Smooth muscle cell (in vitro differentiated cells): ENCODE measurements around the gene NOX5. TPM values are rescaled to one million over a fixed set of nuclear protein-coding genes. Genes with fewer than 3 reads are reported as not detected.

Source experiments
- DNase-seq: peaks from one replicate; lab custom pipeline; 2025; ENCODE audit not compliant: unreplicated experiment; lab: John Stamatoyannopoulos, UW
- H2AFZ ChIP-seq: fragments of 200-600 bp; sonication (generic); 2 replicates; pipeline ENCODE4 v1.6.0; 2016; ENCODE audit warnings: antibody characterized with exemption, low read depth, mild to moderate bottlenecking
- H3F3A ChIP-seq: fragments of 200-600 bp; sonication (generic); 2 replicates; pipeline ENCODE4 v1.6.0; 2017; ENCODE audit warnings: antibody characterized with exemption, low read depth
- H3K27ac ChIP-seq: fragments of 200-600 bp; sonication (generic); 2 replicates; pipeline ENCODE4 v1.5.1; 2016; ENCODE audit warnings: low read depth, mild to moderate bottlenecking
- H3K27me3 ChIP-seq: fragments of 200-600 bp; sonication (generic); 2 replicates; pipeline ENCODE4 v1.6.1; 2016; ENCODE audit warnings: low read depth, mild to moderate bottlenecking
- H3K36me3 ChIP-seq: fragments of 200-600 bp; sonication (generic); 2 replicates; pipeline ENCODE4 v1.5.1; 2016; ENCODE audit warnings: low read depth
- H3K4me1 ChIP-seq: fragments of 200-600 bp; sonication (generic); 2 replicates; pipeline ENCODE4 v1.5.1; 2016; ENCODE audit warnings: low read depth
- H3K4me2 ChIP-seq: fragments of 200-600 bp; sonication (generic); 2 replicates; pipeline ENCODE4 v1.6.0; 2016; ENCODE audit warnings: mild to moderate bottlenecking
- H3K4me3 ChIP-seq: fragments of 200-600 bp; sonication (generic); 2 replicates; pipeline ENCODE4 v1.5.1; 2016; ENCODE audit warnings: mild to moderate bottlenecking
- H3K79me2 ChIP-seq: fragments of 200-600 bp; sonication (generic); 2 replicates; pipeline ENCODE4 v1.6.0; 2016; ENCODE audit warnings: low read depth, mild to moderate bottlenecking
- H3K9ac ChIP-seq: fragments of 200-600 bp; sonication (generic); 2 replicates; pipeline ENCODE4 v1.6.0; 2016; ENCODE audit warnings: low read depth
- H3K9me3 ChIP-seq: fragments of 200-600 bp; sonication (generic); replicated peaks from 2 replicates; pipeline ENCODE4 v1.5.1; 2016; ENCODE audit warnings: low read depth
- H4K20me1 ChIP-seq: fragments of 200-600 bp; sonication (generic); 2 replicates; pipeline ENCODE4 v1.6.0; 2016; ENCODE audit warnings: low read depth
- WGBS: methylation state at CpG from one replicate; pipeline ENCODE4 v1.1.7; 2016; ENCODE audit warnings: low lambda C conversion rate; 5-methylcytosine and 5-hydroxymethylcytosine counted together
- polyA plus RNA-seq: library from polyadenylated mRNA; unstranded; fragments of >200 nt; fragmentation: Nextera tagmentation; extraction: Ambion mirVana; gene quantifications from 2 replicates; pipeline ENCODE4 v1.2.1, GENCODE V29; 2016
- total RNA-seq: library from RNA; depleted of rRNA; stranded (reverse); fragments of >200 nt; gene quantifications from 2 replicates; pipeline ENCODE4 v1.2.3, GENCODE V29; 2014
- TF ChIP-seq, protein P1 (sequence below): fragments of 200-600 bp; sonication (generic); IDR thresholded peaks from 2 replicates; pipeline ENCODE4 v1.5.1; 2017; ENCODE audit warnings: borderline replicate concordance, mild to moderate bottlenecking, antibody characterized with exemption; ENCODE audit not compliant: insufficient read depth, poor library complexity, severe bottlenecking

NOX5 gene
- total and polyA plus RNA-seq, 2 experiments from 2014 or later = 0.16 to 0.22 TPM

DNA sequence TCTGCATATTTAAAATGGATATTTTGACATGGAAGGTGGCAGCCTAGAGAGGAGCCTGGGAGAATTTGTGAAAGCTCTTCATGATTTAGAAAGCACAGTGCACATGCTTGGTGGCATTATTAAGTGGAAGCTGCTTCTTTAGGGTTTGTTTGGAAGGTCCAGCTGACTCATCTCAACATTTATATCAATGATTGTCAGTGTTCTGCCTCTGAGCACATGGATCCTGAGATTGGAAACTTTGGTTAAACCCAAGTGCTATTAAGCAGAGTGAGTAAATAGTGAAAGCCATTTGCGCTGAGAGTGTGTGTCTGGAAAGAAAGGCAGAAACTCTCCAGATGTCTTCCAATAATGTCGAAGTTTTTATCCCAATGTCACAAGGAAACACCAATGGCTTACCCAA lies 7.4 kb downstream of the NOX5 start:
- H3K27me3 ChIP-seq = no peaks in the 10 kb centered on the region
- no peaks in the 10 kb centered on the region for H3K36me3 ChIP-seq
- no peak overlapping the region for H3K9ac ChIP-seq
- 42% methylated on average over 2 of the region's 2 CpGs for WGBS
- no peaks in the 10 kb centered on the region for H3K79me2 ChIP-seq
- no peaks in the 10 kb centered on the region for H4K20me1 ChIP-seq
- no peak for DNase-seq
- H3K27ac ChIP-seq = no peak overlapping the region
- H2AFZ ChIP-seq = no peak overlapping the region
- TF ChIP-seq, protein P1, sequence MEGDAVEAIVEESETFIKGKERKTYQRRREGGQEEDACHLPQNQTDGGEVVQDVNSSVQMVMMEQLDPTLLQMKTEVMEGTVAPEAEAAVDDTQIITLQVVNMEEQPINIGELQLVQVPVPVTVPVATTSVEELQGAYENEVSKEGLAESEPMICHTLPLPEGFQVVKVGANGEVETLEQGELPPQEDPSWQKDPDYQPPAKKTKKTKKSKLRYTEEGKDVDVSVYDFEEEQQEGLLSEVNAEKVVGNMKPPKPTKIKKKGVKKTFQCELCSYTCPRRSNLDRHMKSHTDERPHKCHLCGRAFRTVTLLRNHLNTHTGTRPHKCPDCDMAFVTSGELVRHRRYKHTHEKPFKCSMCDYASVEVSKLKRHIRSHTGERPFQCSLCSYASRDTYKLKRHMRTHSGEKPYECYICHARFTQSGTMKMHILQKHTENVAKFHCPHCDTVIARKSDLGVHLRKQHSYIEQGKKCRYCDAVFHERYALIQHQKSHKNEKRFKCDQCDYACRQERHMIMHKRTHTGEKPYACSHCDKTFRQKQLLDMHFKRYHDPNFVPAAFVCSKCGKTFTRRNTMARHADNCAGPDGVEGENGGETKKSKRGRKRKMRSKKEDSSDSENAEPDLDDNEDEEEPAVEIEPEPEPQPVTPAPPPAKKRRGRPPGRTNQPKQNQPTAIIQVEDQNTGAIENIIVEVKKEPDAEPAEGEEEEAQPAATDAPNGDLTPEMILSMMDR = no peak
- H3K4me1 ChIP-seq = no peaks in the 10 kb centered on the region
- no peak overlapping the region for H3K4me3 ChIP-seq
- no peaks in the 10 kb centered on the region for H3K9me3 ChIP-seq
- H3K4me2 ChIP-seq = no peak overlapping the region
- no peaks in the 10 kb centered on the region for H3F3A ChIP-seq

DNA sequence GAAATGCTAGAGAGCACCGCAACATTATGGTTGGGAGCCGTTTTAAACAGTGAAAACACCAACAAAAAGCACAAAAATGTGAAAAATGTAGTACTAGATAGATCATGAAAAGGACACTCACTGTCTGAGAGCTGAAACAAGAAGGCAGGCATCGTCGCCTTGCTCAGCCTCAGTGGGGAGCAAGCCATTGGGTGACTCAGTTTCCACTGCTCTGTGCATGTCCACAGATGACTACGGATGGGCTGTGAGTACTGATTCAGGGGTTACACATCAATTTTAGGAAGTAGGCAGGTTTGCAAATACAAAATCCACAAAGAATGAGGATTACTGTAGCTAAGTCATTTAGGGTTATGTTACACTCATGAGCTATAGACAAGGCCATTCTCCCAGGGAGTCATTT lies 10.8 kb downstream of the NOX5 start:
- H3F3A ChIP-seq = no peaks in the 10 kb centered on the region
- no peaks in the 10 kb centered on the region for H3K27me3 ChIP-seq
- H3K36me3 ChIP-seq = no peaks in the 10 kb centered on the region
- no peak overlapping the region for H3K9ac ChIP-seq
- DNase-seq = no peak
- no peak overlapping the region for H2AFZ ChIP-seq
- no peak overlapping the region for H3K4me2 ChIP-seq
- no peaks in the 10 kb centered on the region for H3K79me2 ChIP-seq
- WGBS = 83% methylated on average over 5 of the region's 5 CpGs
- no peaks in the 10 kb centered on the region for H3K4me1 ChIP-seq
- no peaks in the 10 kb centered on the region for H3K9me3 ChIP-seq
- H3K4me3 ChIP-seq = no peak overlapping the region
- H3K27ac ChIP-seq = no peak overlapping the region
- TF ChIP-seq, protein P1 = no peak
- H4K20me1 ChIP-seq = no peaks in the 10 kb centered on the region

DNA sequence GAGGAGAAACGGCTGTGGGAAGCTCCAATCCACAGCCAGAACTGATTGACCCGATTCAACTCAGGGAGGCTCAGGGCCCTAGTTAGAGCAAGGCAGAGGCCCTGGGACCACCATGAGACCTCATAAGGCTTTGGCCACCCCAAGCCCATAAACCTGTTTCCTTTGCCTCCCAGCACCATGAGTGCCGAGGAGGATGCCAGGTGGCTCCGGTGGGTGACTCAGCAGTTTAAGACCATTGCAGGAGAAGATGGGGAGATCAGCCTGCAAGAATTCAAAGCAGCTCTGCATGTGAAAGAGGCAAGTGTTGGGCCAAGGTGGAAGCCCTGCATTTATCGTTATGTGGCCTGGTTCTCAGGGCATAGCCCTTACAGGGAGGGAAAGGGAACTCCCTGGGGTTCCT lies 11.9 kb downstream of the NOX5 start:
- H3K79me2 ChIP-seq = no peaks in the 10 kb centered on the region
- H3K27ac ChIP-seq = no peak overlapping the region
- H3K9me3 ChIP-seq = no peaks in the 10 kb centered on the region
- no peak overlapping the region for H2AFZ ChIP-seq
- H3F3A ChIP-seq = no peaks in the 10 kb centered on the region
- TF ChIP-seq, protein P1 = no peak
- H3K4me2 ChIP-seq = no peak overlapping the region
- H3K4me3 ChIP-seq = no peak overlapping the region
- H3K9ac ChIP-seq = no peak overlapping the region
- H3K27me3 ChIP-seq = no peaks in the 10 kb centered on the region
- no peaks in the 10 kb centered on the region for H3K36me3 ChIP-seq
- WGBS = 87% methylated on average over 5 of the region's 5 CpGs
- H4K20me1 ChIP-seq = no peaks in the 10 kb centered on the region
- no peaks in the 10 kb centered on the region for H3K4me1 ChIP-seq
- no peak for DNase-seq

DNA sequence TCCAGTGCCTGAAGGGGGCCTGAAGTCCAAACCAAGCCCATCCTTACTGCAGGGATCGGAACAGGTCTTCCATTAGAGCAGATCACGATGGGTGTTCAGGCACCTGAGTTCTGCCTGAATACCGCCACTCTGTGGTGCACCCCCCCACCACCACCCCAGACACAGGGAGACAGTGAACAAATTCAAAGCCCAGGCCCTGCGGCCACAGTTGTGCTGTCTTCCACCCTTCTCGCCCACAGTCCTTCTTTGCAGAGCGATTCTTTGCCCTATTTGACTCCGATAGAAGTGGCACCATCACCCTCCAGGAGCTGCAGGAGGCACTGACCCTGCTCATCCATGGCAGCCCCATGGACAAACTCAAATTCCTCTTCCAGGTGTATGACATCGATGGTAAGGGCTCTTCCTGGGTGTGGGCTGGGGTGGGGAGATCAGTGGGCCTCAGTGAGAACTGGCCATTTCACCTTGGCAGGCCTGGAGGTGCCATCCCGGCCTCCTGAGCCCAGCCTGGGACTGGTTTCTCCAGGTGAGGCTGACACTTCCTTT lies 13.6 kb downstream of the NOX5 start:
- no peak overlapping the region for H2AFZ ChIP-seq
- TF ChIP-seq, protein P1 = no peak
- H3K4me1 ChIP-seq = no peaks in the 10 kb centered on the region
- H3K9ac ChIP-seq = no peak overlapping the region
- WGBS = 100% methylated on average over 9 of the region's 9 CpGs
- H3K27ac ChIP-seq = no peak overlapping the region
- H3K4me2 ChIP-seq = no peak overlapping the region
- H3K9me3 ChIP-seq = no peaks in the 10 kb centered on the region
- H3K27me3 ChIP-seq = no peaks in the 10 kb centered on the region
- no peaks in the 10 kb centered on the region for H4K20me1 ChIP-seq
- H3K4me3 ChIP-seq = no peak overlapping the region
- no peaks in the 10 kb centered on the region for H3K36me3 ChIP-seq
- no peaks in the 10 kb centered on the region for H3F3A ChIP-seq
- DNase-seq = no peak
- no peaks in the 10 kb centered on the region for H3K79me2 ChIP-seq
